ENCODE measurements around the gene SLIRP.

- no peak for TF ChIP-seq CTCF (IDR thresholded peaks at IDR 0.05)
- TF ChIP-seq POLR2A (IDR thresholded peaks at IDR 0.05): no peak
These were observed 45.1 kb downstream of the SLIRP start for GRCh38 chr14:77752799-77753516.

Data from adrenal gland (tissue), 5 donors.